Stimulated activated CD4-positive, alpha-beta T cell treated with anti-CD3 and anti-CD28 coated beads, Interleukin-2, amount 100 ng/mL, for 24 hours (primary cell): Measurements from ENCODE around the gene LRRC27.
A peak's percentile ranks its signal among the peaks of the same experiment; 100 is the strongest.
"Not testable (repeated sequence)": the region's sequence is repeated elsewhere in the genome, so short reads cannot be mapped to it uniquely, and the experiment has no call there.

ENCODE experiments used
- DNase-seq, 2 donors: peaks; one replicate each; pipeline ENCODE4 v3.0.0-alpha.2; 2020

Gene LRRC27

DNA sequence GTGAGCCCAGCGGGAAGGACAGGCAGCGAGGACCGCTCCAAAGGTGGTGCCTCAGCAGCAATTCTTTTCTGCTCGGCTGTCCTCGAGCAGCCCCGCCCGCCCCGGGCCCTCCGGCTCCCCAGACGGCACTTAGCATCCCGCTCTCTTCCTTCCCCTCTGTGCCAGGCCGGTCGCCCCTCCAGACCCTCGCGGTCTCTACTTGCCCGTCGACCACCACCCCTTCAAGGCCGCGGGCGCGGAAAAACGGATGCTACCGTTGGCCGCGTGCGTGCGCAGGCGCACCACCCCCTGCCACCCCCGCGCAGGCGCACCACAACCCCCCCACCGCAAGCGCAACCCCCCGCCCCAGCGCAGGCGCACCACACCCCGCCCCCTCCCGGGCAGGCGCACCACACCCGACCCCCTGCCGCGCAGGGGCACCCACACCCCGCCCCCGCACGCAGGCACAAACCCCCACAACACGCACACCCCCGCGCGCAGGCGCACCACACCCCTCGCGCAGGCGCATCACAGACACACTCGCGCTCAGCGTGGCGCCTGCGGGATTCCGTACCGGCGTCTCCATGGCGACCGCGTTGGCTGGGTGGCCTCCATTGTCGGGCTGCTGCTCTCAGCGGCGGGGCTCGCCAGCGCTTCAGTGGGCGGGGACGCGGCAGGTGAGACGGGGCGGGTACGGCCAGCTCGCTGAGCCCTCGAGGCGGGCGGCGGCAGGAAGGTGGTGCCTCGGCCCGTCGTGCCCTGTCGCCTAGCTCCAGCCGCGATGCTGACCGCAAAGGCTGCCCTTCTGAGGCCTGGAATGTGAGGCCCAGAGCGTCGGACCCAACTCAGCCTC is at the start of gene LRRC27:
TSS of gene LRRC27 (plus strand) at position 593 of the 832 bp plus-strand sequence. CDS start 1,332 bp downstream, outside the sequence.
- peak; percentile 99 for DNase-seq

DNA sequence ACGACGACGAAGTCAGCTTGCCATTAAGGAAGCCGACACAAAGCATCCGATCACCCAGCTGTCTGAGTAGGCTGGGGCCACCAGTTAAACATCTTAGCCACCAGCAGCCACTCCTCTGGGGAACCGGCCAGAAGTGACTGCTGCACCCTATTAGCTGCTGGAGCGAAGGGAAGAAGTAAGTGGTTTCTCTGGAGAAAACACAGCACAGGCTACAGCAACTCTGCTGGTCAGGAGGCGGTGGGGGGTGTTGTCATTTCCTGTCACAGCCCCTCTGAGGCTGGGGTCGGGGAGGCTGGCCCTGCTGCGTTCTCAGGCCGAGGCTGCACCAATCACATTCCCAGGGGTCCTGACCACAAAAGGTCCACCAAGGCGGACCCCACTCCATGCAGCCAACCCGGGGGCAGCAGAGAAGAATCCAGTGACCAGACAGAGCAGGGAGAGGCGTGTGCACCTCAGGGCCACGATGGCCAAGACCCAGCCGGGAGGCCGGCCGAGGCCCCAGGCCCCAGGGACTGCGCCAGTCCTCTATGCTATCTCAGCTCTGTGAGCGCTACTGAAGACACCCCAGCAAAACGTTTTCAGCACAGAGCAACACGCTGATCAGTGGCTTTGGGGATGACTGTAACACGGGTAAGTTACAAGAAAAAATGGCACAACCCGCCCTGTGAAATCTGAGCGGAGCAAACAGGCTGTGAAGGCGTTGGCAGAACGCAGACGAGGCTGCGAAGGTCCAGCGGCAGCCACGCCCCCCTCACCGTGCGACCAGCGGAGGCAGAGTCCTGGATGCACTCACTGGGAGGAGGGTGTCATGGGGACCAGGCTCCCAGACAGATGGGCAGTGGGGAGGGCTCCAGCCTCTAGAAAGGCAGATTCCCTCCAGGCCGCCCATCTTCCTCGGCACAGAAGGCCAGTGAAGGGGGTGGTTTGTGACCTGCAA is 49.1 kb upstream of the LRRC27 start:
- no peak for DNase-seq

- DNase-seq = no peak
These were observed 48.2 kb upstream of the LRRC27 start for GRCh38 chr10:132283604-132284382.

DNA sequence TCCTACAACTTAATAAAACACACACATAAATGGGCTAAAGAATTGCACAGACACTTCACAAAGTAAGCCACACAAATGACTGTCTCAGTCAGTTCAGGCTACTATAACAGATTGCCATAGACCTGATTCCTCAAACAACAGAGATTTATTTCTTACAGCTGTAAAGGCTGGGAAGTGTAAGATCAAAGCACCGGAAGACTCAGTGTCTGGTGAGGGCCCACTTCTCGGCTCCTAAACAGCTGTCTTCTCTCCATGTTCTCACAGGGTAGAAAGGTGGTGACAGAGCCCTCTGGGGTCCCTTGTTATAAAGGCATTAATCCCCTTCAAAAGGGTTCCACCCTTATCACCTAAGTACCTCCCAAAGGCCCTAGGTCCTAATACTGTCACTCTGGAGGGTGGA is 42.6 kb upstream of the LRRC27 start:
- no peak for DNase-seq

GRCh38 chr10:132290631-132291030 is 41.4 kb upstream of the LRRC27 start:
- DNase-seq = no peak

DNA sequence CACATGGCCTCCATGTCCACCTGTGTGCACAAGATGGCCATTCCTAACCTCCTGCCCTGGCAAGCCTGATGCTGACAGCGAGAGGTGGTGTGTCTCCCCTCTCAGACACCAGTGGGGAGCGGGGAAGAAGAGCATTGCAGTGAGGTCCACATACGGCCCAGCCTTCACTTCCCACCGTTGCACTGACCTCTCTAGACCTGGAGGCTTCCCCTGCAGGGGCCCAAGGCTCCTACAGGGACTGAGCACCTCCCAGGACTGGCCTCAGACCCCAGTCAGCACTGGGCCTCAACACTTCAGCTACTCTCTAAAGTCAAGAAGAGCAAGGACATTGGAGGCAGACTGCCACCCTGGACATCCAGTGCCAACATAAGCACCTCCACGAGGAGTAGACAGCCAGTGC is 40.2 kb upstream of the LRRC27 start:
- no peak for DNase-seq

- no peak for DNase-seq
These were observed 39.4 kb upstream of the LRRC27 start for GRCh38 chr10:132292287-132293200.

GRCh38 chr10:132293201-132293812 is 38.7 kb upstream of the LRRC27 start:
- DNase-seq = no peak

- no peak for DNase-seq
These were observed 38.0 kb upstream of the LRRC27 start for GRCh38 chr10:132293813-132294520.

DNA sequence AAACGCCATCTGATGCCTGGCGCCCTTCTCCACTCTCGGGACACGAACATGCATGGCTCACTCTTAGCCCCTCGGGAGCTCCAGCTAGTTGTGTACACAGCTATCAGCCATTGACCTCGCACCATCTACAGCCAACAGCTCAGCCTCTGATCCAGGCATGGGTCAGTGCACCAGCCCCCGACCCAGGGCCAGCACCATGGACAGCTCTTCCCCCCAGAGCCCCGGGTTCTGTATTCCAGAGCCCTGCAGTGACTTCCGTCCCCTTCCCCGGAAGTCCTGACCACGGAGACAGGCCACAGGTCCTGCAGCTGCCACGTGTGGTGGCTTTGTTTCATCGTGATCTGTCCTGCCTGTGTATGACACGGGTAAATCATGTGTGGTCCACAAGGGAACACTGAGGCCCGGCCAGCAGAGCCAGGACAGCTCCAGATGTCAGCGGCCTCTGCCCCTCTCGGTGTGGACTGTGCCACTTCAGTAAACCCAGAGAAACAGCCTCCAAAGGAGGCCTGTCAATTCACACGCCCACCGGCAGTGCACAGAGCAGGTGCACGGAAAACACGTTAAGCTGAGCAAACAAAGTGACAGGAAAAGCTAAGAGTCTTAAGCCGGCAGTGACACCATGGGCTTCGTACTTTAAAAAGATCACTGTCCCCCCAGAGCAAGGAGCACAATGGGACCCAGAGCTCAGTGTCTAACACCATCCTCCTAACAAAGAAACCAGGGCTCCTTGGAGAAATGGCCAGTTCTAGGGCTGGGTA is 37.3 kb upstream of the LRRC27 start:
- DNase-seq = no peak

DNA sequence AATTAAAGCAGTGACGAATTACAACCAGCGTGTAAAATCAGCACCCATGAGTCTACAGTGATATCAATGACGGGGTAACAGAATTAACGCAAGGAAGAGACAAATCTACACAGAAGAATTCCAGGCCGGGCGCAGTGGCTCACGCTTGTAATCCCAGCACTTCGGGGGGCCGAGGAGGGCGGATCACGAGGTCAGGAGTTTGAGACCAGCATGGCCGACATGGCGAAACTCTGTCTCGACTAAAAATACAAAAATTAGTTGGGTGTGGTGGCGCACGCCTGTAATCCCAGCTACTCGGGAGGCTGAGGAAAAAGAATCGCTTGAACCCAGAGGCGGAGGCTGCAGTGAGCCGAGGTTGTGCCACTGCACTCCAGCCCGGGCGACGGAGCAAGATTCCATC is 36.5 kb upstream of the LRRC27 start:
- DNase-seq = not testable (repeated sequence)

GRCh38 chr10:132296666-132297443 is 35.1 kb upstream of the LRRC27 start:
- DNase-seq = no peak

- DNase-seq = no peak
These were observed 34.5 kb upstream of the LRRC27 start for GRCh38 chr10:132297526-132297925.

DNA sequence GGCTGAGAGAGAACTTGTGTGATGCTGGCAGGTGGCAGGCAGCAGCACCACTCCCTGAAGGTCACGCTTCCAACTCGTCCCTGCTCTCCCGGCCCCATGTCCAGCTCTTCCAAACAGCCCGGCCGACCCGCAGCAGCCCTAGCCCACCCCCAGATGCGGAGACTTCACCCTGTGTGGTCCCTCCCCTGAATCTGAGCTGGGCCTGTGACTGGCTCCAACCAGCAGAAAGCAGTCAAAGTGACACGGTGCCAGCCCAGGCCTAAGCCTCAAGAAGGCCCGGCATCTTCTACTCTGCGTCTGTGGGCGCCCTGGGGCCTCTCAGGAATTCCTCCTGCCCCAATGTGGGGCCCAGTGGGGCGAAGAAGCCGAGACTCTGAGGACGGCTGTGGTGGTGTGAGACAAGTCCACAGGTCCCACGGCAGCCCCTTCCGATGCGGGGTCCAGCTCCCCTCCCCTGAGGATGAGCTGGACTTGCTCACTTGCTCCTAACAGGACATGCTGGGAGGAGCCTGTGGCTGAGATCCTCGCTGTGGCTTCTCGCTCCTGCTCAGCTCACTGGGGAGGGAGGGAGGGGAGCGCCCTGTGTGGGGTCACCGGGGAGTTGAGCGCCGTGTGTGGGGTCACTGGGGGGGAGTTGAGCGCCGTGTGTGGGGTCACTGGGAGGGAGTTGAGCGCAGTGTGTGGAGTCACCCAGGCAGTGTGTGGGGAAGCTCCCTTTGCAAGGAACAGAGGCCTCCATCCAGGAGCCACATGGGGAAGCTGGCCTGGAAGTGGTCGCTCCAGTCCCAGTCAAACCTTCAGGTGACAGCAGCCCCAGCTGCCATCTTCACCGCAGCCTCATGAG is 33.7 kb upstream of the LRRC27 start:
- DNase-seq = no peak

- DNase-seq = no peak
These were observed 32.3 kb upstream of the LRRC27 start for GRCh38 chr10:132299371-132300336.

GRCh38 chr10:132300582-132300981 is 31.4 kb upstream of the LRRC27 start:
- DNase-seq = no peak
